ENCODE results near the gene CALM1. TPM values are rescaled to one million over a fixed set of nuclear protein-coding genes. Genes with fewer than 3 reads are reported as not detected.

CALM1 gene
- total RNA-seq, 1 experiment from 2014 or later = 373 TPM

DNA sequence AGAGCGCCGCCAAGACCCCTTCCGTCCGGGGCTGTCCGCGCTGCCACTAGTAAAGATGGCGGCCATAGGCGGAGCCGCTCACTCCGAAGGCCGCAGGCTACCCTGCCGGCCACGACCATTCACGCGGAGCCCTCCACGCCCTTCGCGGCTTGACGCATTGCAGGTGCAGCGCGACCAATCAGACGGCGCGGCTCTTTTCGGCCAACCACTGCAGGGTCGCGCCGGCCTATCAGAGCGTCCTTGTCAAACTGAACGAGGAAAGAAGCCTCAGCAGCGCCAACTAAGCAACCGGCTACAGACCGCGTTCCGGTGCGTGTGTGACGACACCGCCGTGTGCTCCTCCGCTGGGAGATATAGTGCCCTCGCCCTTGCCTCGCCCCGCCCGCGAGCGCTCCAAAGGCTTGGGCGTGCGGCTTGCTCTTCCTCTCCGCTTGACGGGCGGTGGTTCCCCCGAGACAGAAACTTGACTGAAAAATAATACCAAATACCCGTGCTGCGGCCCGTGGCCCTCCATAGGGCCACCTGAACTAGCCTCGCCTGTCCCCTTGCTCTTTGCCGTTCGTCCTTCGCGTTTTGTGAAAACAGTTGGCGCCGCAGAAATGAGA, 13.6 kb upstream of the CALM1 start (continued):
- TF ChIP-seq, protein P1, sequence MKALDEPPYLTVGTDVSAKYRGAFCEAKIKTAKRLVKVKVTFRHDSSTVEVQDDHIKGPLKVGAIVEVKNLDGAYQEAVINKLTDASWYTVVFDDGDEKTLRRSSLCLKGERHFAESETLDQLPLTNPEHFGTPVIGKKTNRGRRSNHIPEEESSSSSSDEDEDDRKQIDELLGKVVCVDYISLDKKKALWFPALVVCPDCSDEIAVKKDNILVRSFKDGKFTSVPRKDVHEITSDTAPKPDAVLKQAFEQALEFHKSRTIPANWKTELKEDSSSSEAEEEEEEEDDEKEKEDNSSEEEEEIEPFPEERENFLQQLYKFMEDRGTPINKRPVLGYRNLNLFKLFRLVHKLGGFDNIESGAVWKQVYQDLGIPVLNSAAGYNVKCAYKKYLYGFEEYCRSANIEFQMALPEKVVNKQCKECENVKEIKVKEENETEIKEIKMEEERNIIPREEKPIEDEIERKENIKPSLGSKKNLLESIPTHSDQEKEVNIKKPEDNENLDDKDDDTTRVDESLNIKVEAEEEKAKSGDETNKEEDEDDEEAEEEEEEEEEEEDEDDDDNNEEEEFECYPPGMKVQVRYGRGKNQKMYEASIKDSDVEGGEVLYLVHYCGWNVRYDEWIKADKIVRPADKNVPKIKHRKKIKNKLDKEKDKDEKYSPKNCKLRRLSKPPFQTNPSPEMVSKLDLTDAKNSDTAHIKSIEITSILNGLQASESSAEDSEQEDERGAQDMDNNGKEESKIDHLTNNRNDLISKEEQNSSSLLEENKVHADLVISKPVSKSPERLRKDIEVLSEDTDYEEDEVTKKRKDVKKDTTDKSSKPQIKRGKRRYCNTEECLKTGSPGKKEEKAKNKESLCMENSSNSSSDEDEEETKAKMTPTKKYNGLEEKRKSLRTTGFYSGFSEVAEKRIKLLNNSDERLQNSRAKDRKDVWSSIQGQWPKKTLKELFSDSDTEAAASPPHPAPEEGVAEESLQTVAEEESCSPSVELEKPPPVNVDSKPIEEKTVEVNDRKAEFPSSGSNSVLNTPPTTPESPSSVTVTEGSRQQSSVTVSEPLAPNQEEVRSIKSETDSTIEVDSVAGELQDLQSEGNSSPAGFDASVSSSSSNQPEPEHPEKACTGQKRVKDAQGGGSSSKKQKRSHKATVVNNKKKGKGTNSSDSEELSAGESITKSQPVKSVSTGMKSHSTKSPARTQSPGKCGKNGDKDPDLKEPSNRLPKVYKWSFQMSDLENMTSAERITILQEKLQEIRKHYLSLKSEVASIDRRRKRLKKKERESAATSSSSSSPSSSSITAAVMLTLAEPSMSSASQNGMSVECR (CRISPR knock-in tag; IDR thresholded peaks at IDR 0.05; ENCODE audit: borderline replicate concordance) = peak; percentile 88
- TF ChIP-seq, protein P2, sequence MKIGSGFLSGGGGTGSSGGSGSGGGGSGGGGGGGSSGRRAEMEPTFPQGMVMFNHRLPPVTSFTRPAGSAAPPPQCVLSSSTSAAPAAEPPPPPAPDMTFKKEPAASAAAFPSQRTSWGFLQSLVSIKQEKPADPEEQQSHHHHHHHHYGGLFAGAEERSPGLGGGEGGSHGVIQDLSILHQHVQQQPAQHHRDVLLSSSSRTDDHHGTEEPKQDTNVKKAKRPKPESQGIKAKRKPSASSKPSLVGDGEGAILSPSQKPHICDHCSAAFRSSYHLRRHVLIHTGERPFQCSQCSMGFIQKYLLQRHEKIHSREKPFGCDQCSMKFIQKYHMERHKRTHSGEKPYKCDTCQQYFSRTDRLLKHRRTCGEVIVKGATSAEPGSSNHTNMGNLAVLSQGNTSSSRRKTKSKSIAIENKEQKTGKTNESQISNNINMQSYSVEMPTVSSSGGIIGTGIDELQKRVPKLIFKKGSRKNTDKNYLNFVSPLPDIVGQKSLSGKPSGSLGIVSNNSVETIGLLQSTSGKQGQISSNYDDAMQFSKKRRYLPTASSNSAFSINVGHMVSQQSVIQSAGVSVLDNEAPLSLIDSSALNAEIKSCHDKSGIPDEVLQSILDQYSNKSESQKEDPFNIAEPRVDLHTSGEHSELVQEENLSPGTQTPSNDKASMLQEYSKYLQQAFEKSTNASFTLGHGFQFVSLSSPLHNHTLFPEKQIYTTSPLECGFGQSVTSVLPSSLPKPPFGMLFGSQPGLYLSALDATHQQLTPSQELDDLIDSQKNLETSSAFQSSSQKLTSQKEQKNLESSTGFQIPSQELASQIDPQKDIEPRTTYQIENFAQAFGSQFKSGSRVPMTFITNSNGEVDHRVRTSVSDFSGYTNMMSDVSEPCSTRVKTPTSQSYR (CRISPR knock-in tag; IDR thresholded peaks at IDR 0.05) = no peak; the same call in 1 of the 2 replicates
- TF ChIP-seq ETV6 (CRISPR knock-in tag; IDR thresholded peaks at IDR 0.05) (peak; percentile 85), PRRX2 (CRISPR knock-in tag; IDR thresholded peaks at IDR 0.05) (no peak), JAZF1 (CRISPR knock-in tag; IDR thresholded peaks at IDR 0.05) (no peak), ESRRA (CRISPR knock-in tag; IDR thresholded peaks at IDR 0.05; ENCODE audit: borderline replicate concordance) (peak; percentile 76), ZNF263 (CRISPR knock-in tag; IDR thresholded peaks at IDR 0.05; ENCODE audit: low read depth) (no peak), IRF2 (CRISPR knock-in tag; IDR thresholded peaks at IDR 0.05; ENCODE audit: borderline replicate concordance, low read depth) (no peak), GTF2I (CRISPR knock-in tag; conservative IDR thresholded peaks at IDR 0.05) (no peak), ZNF219 (CRISPR knock-in tag; IDR thresholded peaks at IDR 0.05; ENCODE audit: borderline replicate concordance) (0 out of 2 replicates have a peak, but pooled peaks have one; percentile 49), ZNF423 (CRISPR knock-in tag; IDR thresholded peaks at IDR 0.05) (no peak), TEAD4 (CRISPR knock-in tag; IDR thresholded peaks at IDR 0.05) (peak; percentile 21; the same call in 1 of the 2 replicates), SMAD4 (CRISPR knock-in tag; IDR thresholded peaks at IDR 0.05) (peak; percentile 67; the same call in 1 of the 2 replicates), ZNF232 (CRISPR knock-in tag; IDR thresholded peaks at IDR 0.05) (peak; percentile 98), ZNF317 (CRISPR knock-in tag; IDR thresholded peaks at IDR 0.05; ENCODE audit: borderline replicate concordance, low read depth) (no peak), RORB (CRISPR knock-in tag; IDR thresholded peaks at IDR 0.05) (no peak), FOXK1 (CRISPR knock-in tag; IDR thresholded peaks at IDR 0.05) (peak; percentile 89)
- TF ChIP-seq, protein P3, sequence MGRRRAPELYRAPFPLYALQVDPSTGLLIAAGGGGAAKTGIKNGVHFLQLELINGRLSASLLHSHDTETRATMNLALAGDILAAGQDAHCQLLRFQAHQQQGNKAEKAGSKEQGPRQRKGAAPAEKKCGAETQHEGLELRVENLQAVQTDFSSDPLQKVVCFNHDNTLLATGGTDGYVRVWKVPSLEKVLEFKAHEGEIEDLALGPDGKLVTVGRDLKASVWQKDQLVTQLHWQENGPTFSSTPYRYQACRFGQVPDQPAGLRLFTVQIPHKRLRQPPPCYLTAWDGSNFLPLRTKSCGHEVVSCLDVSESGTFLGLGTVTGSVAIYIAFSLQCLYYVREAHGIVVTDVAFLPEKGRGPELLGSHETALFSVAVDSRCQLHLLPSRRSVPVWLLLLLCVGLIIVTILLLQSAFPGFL (CRISPR knock-in tag; IDR thresholded peaks at IDR 0.05; ENCODE audit: borderline replicate concordance) = no peak
- TF ChIP-seq, protein P4, sequence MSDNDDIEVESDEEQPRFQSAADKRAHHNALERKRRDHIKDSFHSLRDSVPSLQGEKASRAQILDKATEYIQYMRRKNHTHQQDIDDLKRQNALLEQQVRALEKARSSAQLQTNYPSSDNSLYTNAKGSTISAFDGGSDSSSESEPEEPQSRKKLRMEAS (CRISPR knock-in tag; IDR thresholded peaks at IDR 0.05) = peak; percentile 96
- TF ChIP-seq, protein P5, sequence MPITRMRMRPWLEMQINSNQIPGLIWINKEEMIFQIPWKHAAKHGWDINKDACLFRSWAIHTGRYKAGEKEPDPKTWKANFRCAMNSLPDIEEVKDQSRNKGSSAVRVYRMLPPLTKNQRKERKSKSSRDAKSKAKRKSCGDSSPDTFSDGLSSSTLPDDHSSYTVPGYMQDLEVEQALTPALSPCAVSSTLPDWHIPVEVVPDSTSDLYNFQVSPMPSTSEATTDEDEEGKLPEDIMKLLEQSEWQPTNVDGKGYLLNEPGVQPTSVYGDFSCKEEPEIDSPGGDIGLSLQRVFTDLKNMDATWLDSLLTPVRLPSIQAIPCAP (CRISPR knock-in tag; IDR thresholded peaks at IDR 0.05) = no peak; the same call in 1 of the 2 replicates
- TF ChIP-seq, protein P6, sequence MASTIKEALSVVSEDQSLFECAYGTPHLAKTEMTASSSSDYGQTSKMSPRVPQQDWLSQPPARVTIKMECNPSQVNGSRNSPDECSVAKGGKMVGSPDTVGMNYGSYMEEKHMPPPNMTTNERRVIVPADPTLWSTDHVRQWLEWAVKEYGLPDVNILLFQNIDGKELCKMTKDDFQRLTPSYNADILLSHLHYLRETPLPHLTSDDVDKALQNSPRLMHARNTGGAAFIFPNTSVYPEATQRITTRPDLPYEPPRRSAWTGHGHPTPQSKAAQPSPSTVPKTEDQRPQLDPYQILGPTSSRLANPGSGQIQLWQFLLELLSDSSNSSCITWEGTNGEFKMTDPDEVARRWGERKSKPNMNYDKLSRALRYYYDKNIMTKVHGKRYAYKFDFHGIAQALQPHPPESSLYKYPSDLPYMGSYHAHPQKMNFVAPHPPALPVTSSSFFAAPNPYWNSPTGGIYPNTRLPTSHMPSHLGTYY (CRISPR knock-in tag; IDR thresholded peaks at IDR 0.05) = no peak
- TF ChIP-seq, protein P7, sequence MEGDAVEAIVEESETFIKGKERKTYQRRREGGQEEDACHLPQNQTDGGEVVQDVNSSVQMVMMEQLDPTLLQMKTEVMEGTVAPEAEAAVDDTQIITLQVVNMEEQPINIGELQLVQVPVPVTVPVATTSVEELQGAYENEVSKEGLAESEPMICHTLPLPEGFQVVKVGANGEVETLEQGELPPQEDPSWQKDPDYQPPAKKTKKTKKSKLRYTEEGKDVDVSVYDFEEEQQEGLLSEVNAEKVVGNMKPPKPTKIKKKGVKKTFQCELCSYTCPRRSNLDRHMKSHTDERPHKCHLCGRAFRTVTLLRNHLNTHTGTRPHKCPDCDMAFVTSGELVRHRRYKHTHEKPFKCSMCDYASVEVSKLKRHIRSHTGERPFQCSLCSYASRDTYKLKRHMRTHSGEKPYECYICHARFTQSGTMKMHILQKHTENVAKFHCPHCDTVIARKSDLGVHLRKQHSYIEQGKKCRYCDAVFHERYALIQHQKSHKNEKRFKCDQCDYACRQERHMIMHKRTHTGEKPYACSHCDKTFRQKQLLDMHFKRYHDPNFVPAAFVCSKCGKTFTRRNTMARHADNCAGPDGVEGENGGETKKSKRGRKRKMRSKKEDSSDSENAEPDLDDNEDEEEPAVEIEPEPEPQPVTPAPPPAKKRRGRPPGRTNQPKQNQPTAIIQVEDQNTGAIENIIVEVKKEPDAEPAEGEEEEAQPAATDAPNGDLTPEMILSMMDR (IDR thresholded peaks at IDR 0.05) = no peak
- TF ChIP-seq, protein P8, sequence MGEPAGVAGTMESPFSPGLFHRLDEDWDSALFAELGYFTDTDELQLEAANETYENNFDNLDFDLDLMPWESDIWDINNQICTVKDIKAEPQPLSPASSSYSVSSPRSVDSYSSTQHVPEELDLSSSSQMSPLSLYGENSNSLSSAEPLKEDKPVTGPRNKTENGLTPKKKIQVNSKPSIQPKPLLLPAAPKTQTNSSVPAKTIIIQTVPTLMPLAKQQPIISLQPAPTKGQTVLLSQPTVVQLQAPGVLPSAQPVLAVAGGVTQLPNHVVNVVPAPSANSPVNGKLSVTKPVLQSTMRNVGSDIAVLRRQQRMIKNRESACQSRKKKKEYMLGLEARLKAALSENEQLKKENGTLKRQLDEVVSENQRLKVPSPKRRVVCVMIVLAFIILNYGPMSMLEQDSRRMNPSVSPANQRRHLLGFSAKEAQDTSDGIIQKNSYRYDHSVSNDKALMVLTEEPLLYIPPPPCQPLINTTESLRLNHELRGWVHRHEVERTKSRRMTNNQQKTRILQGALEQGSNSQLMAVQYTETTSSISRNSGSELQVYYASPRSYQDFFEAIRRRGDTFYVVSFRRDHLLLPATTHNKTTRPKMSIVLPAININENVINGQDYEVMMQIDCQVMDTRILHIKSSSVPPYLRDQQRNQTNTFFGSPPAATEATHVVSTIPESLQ (CRISPR knock-in tag; IDR thresholded peaks at IDR 0.05) = no peak
- TF ChIP-seq, protein P9, sequence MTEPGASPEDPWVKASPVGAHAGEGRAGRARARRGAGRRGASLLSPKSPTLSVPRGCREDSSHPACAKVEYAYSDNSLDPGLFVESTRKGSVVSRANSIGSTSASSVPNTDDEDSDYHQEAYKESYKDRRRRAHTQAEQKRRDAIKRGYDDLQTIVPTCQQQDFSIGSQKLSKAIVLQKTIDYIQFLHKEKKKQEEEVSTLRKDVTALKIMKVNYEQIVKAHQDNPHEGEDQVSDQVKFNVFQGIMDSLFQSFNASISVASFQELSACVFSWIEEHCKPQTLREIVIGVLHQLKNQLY (CRISPR knock-in tag; IDR thresholded peaks at IDR 0.05) = no peak
